GM21367 (cell line): Measurements from ENCODE around the gene SRMS.

Experiments
- ATAC-seq: cut with Tn5 transposase; IDR thresholded peaks from one replicate; pipeline ENCODE4 v1.9.1; 2021; ENCODE audit not compliant: unreplicated experiment

Gene SRMS

DNA sequence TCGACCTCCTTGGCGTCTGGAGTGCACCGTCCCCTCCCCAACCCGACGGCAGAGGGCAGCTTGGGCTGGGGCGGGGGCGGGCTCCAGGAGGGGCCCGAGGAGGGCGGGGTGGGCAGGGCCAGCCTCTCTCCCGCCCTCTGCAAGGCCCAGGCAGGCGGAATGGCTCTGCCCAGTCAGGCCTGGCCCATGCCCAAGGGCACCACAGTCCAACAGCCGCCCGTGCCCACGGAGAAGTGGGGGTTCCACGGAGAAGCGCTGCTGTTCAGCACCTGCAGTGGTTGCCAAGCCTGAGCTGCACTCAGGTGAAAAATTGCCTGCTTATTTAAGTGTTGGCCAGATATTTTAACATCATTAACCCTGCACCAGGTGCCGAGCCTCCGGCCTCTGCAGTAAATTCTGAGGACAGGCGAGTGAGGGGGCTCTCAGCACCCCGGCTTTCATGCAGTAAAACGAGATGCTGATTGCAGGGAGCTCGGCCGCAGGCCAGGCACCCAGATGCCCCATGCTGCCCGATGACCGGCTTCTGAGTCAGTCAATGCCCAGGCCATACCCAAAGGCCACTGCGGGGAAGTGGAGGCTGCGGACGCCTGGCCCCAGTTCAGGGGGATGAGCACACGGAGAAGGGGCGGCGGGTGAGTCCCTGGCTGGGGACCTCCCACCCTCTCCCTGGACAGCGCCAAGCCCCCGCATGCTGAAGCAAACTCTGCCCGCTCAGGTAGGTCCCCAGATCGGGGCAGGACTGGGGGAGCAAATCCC lies at the start of gene SRMS:
Gene SRMS, minus strand, starts transcription at position 25 of the 756 bp plus-strand sequence. CDS start 286 bp downstream, outside the sequence.
- ATAC-seq, result no peak

DNA sequence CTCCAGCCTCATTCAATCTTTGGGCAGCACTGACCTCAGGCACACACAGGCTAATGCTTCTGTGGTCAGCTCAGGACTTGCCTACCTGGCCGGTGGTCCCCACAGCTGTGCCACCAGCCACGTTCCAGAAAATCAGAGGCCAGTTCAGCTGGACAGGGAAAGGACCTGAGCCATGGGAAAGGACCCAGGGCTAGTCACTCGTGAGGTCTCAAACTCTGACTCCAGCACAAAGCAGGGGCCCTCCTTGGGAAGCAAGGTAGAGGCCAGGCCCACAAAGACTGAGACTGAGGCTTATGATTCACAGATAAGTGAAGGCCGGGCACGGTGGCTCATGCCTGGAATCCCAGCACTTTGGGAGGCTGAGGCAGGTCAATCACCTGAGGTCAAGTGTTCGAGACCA lies 48.9 kb upstream of the SRMS start:
- ATAC-seq, result no peak

- no peak for ATAC-seq
These were observed 48.0 kb upstream of the SRMS start for GRCh38 chr20:63595416-63596127.

DNA sequence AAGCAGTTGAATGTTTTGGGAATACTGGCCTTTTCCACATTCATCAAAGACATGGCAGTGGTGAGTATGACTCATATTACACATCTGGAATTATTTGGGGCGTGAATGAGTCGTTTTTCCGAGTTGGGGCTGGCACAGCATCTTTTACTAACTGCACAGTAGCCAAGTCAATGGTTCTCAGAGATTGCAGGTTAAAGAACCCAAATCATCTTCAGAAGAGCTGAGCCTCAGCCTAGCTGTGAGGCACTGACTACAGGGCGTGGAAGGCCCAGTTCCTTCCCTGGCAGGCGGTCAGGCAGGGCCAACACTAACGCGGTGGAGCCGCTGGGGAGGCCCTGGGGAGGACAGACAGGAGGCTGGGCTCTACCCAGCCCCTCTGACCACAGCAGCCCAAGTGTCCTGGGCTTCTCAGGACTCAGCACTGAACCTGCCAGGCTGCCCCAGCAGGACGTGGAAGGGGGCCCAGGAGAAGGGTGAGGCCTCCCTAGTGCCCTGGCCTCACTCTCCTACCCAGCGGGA lies 46.6 kb upstream of the SRMS start:
- ATAC-seq, result no peak

DNA sequence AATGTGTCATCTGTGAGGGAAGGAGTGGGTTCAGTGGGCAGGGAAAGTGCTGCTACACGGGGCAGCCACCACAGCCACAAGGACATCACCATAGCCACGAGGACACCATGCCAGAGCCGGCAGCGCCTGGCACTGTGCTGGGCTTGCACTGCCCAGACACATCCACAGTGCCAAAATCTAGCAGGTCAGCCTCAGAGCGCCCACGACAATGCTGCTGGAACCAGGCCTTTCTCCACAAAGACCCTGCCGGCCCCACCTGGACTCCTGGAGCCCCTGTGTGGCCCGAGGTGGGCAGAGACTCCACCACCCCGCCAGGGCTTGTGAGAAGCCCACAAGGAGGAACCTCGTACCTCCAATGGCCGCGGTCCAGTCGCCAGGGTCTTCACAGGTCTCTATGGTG lies 45.1 kb upstream of the SRMS start:
- no peak for ATAC-seq

DNA sequence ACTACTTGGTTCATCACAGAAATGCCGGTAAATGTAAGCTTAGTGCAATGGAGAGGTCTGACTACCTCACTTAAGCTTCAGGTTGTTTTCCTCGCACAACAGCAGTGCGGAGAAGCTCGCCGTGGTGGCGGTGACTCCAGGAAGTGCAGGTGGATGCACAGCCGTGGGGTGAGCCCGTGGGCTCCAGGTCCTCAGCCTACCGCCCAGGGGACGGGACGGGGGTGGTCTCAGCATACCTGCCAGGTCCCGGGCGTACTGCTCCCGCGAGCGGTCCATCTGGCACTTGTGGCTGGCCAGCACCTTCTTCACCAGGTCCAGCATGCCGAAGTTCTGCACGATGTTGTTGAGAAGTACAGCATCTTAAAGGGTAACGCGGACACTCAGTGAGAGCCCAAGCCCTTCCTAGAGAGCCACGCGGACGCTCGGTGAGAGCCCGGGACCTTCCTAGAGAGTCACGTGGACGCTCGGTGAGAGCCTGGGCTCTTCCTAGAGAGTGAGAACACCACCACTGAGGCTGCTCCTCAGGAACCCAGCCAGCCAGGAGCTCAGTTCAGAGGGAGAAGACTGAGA lies 44.3 kb upstream of the SRMS start:
- no peak for ATAC-seq

DNA sequence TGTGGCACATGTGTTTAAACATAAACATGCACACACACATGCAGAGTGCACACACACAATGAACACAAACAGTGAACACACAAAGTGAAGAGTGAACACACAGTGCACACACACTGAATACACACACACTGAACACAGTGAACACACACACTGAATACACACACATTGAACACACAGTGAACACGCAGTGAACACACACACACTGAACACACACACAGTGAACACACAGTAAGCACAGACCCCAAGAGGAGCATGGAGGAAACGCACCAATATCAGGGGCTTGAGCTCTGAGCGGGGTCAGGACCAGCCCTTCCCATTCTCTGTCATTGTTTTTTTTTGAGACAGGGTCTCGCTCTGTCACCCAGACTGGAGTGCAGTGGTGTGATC lies 43.6 kb upstream of the SRMS start:
- ATAC-seq, result no peak

DNA sequence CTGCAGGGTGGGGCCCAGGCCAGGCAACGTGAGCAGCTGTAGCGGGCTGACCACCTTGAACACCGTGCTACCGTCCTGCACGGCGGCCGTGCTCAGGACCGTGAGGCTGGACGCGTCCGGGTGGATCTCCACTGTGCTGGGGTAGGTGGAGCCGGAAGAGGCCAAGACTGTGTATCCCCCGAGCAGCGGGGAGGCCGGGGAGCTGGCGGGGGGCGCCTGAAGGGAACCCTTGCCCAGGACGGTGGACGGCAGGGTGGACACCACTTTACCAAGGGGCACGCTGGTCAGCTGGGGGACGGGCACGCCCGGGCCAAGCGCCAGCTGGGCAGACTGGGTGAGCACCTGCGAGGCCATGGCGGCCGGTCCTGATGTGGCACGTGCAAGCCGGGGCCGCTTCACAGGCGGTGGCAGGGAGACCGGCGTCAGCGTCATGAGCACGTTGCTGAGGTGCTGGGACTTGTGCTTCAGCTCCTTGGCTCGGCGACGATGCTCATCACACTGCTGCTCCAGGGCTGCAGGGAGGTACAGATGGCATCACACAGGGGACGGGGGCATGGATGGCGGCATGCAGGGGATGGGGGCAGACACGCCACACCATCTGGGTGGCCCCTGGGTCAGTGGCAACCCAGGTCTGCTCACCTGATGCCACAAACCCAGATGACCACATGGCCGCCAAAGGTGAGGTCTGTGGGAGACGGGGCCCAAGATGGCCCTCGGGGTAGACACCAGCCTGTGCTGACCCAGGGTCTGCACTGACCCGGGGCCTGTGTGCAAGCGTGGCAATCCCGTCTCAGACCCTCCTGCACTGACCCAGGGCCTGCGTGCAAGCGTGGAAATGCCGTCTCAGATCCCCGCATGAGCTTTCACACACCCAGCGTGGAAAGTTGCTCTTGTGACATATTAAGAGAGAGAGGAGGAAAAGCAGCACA lies 42.9 kb upstream of the SRMS start:
- ATAC-seq, result no peak

- no peak for ATAC-seq
These were observed 42.0 kb upstream of the SRMS start for GRCh38 chr20:63589261-63590217.

DNA sequence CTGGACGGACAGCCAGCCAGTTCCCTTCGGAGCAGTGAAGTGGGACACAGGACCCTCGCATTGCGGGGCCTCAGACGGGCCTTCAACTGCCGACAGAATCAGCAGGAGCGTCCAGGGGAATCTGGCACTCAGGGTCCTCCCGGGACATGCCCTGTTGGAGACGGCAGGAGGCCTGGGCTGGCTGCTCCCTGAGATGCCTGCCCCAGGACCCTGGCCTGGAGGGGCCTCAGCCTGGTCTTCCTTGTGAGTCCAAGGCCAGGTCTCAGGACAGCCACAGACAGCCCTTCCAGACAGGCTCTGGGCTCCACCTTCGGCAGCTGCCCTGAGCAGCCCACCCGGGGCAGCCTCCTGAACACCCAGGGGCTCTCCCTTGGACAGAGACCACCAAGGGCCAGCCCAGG lies 41.1 kb upstream of the SRMS start:
- ATAC-seq, result no peak

- no peak for ATAC-seq
These were observed 40.4 kb upstream of the SRMS start for GRCh38 chr20:63587776-63588591.

DNA sequence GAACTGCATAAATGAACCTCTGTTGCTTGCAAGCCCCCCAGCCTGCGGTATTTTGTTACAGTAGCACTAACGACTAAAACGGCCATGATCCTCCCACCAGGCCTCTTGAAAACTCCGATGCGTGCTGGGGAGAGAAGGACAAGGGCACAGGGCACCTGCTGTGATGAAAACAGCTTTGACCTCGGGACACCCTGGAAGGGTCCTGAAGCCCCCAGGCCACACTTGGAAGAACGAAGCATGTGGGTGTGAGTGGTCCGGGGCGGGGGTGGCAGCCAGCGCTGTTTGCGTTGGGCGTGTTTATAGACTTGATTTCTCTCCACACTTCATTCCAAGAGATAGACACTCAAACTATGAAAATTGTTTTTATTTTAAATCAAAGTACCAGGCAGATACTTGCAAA lies 39.7 kb upstream of the SRMS start:
- ATAC-seq, result no peak

DNA sequence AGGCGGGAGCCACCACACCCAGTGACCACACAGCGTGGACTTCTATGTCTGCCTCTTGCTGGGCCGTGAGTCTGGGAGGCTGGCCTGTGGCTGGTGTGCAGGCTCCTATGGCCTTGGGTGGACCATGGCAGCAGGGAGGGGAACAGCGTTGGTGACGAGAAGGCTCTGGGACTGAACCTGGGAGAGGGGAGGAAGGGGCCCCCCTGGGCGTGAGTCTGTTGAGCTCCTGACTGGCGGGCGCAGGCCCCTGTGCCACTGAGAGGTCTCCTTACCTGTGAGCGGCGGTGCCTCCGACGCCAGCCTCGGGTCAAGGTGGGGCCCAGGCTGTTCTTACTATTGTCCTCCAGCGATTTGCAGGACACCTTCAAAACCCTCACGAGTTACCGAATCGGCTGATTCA lies 39.2 kb upstream of the SRMS start:
- ATAC-seq, result no peak

DNA sequence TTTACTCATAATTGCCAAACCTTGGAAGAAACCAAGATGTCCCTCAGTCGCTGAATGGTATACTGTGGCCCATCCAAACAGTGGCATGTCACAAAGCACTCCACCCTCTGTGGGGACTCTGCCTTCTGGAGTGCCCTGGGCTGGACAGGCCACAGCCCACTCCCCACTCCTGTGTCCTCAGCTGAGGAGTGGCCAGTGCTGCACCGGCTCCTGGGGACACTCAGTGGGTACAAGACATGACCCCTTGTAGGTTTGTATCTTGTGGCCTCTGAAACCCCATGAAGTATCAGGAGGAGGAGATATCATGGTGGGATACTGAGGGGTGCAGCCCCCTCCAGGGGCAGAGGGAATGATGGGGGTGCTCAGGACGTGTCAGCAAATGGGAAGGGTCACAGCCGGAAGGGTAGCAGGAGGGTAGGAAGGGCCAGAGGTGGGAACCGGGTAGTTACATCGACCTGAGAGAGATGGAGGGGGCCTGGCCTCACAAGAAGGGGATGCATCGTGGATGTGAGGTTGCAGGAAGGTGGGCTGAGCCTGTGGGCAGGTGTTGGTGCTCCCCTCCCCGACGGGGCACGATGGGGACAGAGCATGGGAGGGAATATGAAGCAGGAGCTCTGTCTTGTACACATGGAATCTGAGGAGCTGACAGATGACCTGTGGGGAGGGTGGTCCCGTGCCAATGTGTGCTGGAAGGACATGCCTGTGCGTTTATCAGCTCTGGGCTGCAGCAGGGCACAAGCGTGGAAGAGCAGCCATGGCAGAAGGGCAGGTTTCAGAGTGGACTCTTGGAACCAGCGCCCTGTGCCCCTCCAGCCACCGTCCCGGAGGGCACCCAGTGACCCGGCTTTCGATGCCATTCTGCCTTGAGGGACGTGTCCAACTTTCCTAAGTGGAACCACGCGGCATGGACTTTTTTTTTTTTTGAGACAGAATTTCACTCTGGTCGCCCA lies 38.3 kb upstream of the SRMS start:
- ATAC-seq, result no peak

DNA sequence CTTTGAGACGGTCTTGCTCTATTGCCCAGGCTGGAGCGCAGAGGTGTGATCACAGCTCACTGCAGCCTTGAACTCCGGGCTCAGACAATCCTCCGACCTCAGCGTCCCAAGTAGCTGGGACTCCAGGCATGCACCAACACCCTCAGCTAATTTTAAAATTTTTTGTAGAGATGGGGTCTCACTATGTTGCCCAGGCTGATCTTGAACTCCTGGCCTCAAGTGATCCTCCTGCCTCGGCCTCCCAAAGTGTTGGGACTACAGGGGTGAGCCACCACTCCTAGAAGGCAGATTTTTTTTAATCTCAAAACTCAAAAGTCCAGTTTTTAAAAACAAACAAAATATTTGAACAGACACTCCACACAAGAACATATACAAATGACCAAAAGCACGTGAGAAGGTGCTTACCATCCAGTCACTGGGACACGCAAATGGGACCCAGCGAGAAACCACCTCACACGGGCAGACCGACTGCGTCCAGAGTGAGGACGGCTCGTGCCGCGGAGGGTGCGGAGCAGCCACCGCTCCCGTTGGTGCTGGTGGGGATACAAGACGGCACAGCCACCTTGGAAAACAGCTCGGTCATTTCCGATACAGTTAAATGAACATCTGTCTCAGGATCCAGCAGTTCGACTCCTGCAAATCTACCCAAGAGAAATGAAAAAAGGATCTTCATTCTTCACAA lies 35.0 kb upstream of the SRMS start:
- ATAC-seq, result no peak

DNA sequence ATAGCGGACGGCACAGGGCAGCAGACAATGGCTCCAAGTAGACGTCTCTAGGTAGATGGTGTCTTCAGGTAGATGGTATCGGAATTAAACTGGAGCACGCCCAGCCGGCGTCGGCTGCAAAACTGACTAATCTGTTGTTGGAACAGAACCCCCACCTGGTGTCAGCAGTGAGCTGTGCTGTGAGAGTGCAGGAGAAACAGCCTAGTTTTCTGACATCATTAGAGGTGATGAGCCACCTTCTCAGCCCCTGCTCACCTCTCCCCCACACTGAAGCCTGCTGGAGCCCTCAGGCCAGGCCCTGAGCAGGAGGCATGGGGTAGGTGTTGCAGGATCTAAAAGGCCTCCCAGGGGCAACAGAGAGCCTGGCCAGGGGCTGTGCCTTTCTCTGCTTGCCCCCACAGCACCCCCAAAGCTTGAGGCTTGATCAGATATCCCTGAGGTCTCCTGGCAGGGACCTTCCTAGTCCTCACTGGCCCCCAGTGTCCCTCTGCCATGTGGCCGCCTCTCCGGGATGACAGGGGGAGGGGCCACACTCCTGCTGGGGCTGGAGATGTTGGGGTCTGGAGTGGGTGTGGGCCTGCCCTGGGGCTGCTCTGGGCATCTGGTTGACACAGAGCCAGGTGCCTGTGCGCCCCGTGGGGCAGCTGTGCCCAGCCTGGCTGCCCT lies 33.4 kb upstream of the SRMS start:
- ATAC-seq, result no peak
